ENCODE data around the gene MOB1B.

MOB1B gene

GRCh38 chr4:70915874-70916559 is 13.8 kb downstream of the MOB1B start:
- CTCF ChIA-PET, result no interaction called here
- TF ChIP-seq LEF1 (IDR thresholded peaks at IDR 0.05; ENCODE audit: borderline replicate concordance) (no peak), TARDBP (IDR thresholded peaks at IDR 0.05) (no peak), FOXK2 (IDR thresholded peaks at IDR 0.05) (no peak), PKNOX1 (IDR thresholded peaks at IDR 0.05) (no peak), ZNF384 (IDR thresholded peaks at IDR 0.05) (no peak), SP1 (IDR thresholded peaks at IDR 0.05) (no peak), BHLHE40 (IDR thresholded peaks at IDR 0.05; ENCODE audit: borderline replicate concordance) (no peak), HDGF (IDR thresholded peaks at IDR 0.05; ENCODE audit: borderline replicate concordance) (no peak)
- DNase-seq (ENCODE audit: extremely low spot score), result no peak
- POLR2A ChIA-PET, result interaction anchor here (0.6 kb wide), 1 partner anchor 14 kb away, joined by 5 read pairs; no protein-coding TSS in a partner anchor

GRCh38 chr4:70920592-70920991 is 18.4 kb downstream of the MOB1B start:
- TF ChIP-seq HDGF (IDR thresholded peaks at IDR 0.05; ENCODE audit: borderline replicate concordance) (no peak), CTBP1 (IDR thresholded peaks at IDR 0.05; ENCODE audit: borderline replicate concordance) (no peak), ELF4 (IDR thresholded peaks at IDR 0.05) (no peak), NFRKB (IDR thresholded peaks at IDR 0.05) (no peak), TARDBP (IDR thresholded peaks at IDR 0.05) (no peak), FOXA1 (IDR thresholded peaks at IDR 0.05) (no peak), FOXK2 (IDR thresholded peaks at IDR 0.05) (no peak), ARNT (IDR thresholded peaks at IDR 0.05) (no peak), PKNOX1 (IDR thresholded peaks at IDR 0.05) (no peak), FOXM1 (IDR thresholded peaks at IDR 0.05; ENCODE audit: borderline replicate concordance) (no peak)
- CTCF ChIA-PET, result no interaction called here
- DNase-seq (ENCODE audit: extremely low spot score), result no peak
- POLR2A ChIA-PET, result no interaction called here

GRCh38 chr4:70925418-70925817 is 23.2 kb downstream of the MOB1B start:
- ChIA-PET POLR2A (interaction anchor here (0.7 to 0.9 kb wide), 2 partner anchors 23 to 69 kb away, joined by 3 read pairs; partner anchors contain the start of gene MOB1B), CTCF (no interaction called here)
- no peak for DNase-seq (ENCODE audit: extremely low spot score)
- TF ChIP-seq SUZ12 (IDR thresholded peaks at IDR 0.05) (no peak), CTBP1 (IDR thresholded peaks at IDR 0.05; ENCODE audit: borderline replicate concordance) (no peak), BHLHE40 (IDR thresholded peaks at IDR 0.05; ENCODE audit: borderline replicate concordance) (no peak), HDGF (IDR thresholded peaks at IDR 0.05; ENCODE audit: borderline replicate concordance) (no peak), FOXK2 (IDR thresholded peaks at IDR 0.05) (no peak), TARDBP (IDR thresholded peaks at IDR 0.05) (no peak), LEF1 (IDR thresholded peaks at IDR 0.05; ENCODE audit: borderline replicate concordance) (no peak), PKNOX1 (IDR thresholded peaks at IDR 0.05) (no peak), NFRKB (IDR thresholded peaks at IDR 0.05) (no peak), ELF4 (IDR thresholded peaks at IDR 0.05) (no peak), ZNF384 (IDR thresholded peaks at IDR 0.05) (no peak), L3MBTL2 (conservative IDR thresholded peaks at IDR 0.05) (no peak), FOXA1 (IDR thresholded peaks at IDR 0.05) (no peak), SP1 (IDR thresholded peaks at IDR 0.05) (no peak), ARNT (IDR thresholded peaks at IDR 0.05) (no peak), FOXM1 (IDR thresholded peaks at IDR 0.05; ENCODE audit: borderline replicate concordance) (no peak)

- CTCF ChIA-PET, result interaction anchor here (0.6 kb wide), 1 partner anchor 437 kb away, joined by 3 read pairs; no protein-coding TSS in a partner anchor
- TF ChIP-seq SP1 (IDR thresholded peaks at IDR 0.05) (no peak), PKNOX1 (IDR thresholded peaks at IDR 0.05) (peak; percentile 71)
- no peak for DNase-seq (ENCODE audit: extremely low spot score)
- POLR2A ChIA-PET, result interaction anchor here (0.9 kb wide), 1 partner anchor 24 kb away, joined by 3 read pairs; the partner anchor contains the start of gene MOB1B
These were observed 23.9 kb downstream of the MOB1B start for GRCh38 chr4:70925899-70926635.

GRCh38 chr4:70927502-70928137 is 25.5 kb downstream of the MOB1B start:
- ChIA-PET POLR2A (interaction anchor here (0.6 kb wide), 1 partner anchor 88 kb away, joined by 3 read pairs; the partner anchor contains the start of gene GRSF1), CTCF (interaction anchor here (0.6 kb wide), 1 partner anchor 108 kb away, joined by 3 read pairs; no protein-coding TSS in a partner anchor)
- TF ChIP-seq PKNOX1 (IDR thresholded peaks at IDR 0.05), result no peak
- TF ChIP-seq FOXM1 (IDR thresholded peaks at IDR 0.05; ENCODE audit: borderline replicate concordance), result no peak
- no peak for TF ChIP-seq FOXA1 (IDR thresholded peaks at IDR 0.05)
- TF ChIP-seq CTBP1 (IDR thresholded peaks at IDR 0.05; ENCODE audit: borderline replicate concordance), result no peak
- TF ChIP-seq HDGF (IDR thresholded peaks at IDR 0.05; ENCODE audit: borderline replicate concordance), result no peak
- DNase-seq (ENCODE audit: extremely low spot score), result no peak

Measured in HEK293T (cell line).